AG09319 (cell line): ENCODE measurements around the gene MAP7D3.

Experiments used
- DNase-seq: peaks from one replicate; pipeline ENCODE4 v3.0.0-alpha.2; 2010; ENCODE audit warnings: low read depth; ENCODE audit errors: extremely low read depth
- CTCF ChIP-seq: IDR thresholded peaks from 2 replicates; pipeline ENCODE4 v1.5.1; 2011; ENCODE audit warnings: low read depth, mild to moderate bottlenecking, inconsistent platforms, low read length, moderate library complexity

The MAP7D3 gene

DNA sequence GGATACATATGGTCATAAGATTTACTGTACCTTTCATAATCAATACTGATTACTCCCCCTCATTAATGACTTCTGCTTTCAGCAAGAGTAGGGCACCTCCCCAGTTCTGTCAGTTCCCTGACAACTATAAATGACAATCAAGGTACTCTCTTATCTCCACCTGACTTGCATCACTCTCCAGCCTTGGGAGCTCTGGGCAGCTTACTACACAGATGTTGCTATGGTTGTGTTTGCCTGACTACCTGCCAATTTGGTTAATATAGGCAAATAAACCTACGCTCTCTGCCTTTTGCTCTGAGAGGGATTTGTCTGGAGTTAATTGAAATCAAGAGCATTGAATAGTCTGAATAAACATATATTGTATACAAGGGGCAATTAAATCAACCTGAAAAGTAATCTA, 22.8 kb upstream of the MAP7D3 start:
- no peak for TF ChIP-seq CTCF

DNA sequence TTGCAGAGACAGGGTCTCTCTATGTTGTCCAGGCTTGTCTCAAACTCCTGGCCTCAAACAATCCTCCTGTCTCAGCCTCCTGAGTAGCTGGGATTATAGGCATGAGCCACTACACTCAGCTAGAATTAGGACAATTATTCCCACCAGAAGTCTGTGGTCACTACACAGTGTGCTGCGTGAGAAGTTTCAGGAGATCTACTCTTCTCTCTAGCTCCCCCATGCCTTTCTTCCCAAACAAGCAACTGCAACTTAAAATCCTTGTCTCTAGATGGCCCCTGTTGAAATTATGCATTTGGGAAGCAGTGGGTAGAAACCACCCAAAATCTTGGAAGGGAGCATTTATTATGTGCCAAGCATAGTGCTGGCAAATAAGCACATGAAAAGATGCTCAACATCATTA, 21.1 kb upstream of the MAP7D3 start:
- no peak for DNase-seq
- no peak; the same call in 1 of the 2 replicates for TF ChIP-seq CTCF

More for the DNA sequence above, 22.8 kb upstream of the MAP7D3 start:
- no peak for DNase-seq

GRCh38 chrX:136271300-136271699, 20.1 kb upstream of the MAP7D3 start:
- no peak for TF ChIP-seq CTCF

DNA sequence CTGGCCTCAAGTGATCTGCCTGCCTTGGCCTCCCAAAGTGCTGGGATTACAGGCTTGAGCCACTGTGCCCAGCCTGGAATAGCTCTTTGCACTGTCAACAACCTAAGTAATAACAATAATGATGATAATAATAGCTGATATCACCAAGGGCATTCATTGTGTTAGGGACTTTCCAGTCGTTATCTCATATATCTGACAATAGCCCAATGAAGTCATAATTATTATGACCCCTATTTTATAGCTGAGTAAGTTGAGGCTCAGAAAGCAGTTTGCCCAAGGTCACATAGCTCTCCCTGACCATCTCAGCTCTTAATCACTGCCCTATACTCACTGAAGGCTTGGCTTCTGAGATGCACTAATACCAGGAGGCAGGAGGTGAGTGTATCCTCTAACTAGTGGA, 18.7 kb upstream of the MAP7D3 start:
- DNase-seq, result no peak
- no peak for TF ChIP-seq CTCF

More at GRCh38 chrX:136271300-136271699, 20.1 kb upstream of the MAP7D3 start:
- no peak for DNase-seq

GRCh38 chrX:136268051-136269048, 17.1 kb upstream of the MAP7D3 start:
- TF ChIP-seq CTCF, result peak; percentile 88
- DNase-seq, result peak; percentile 30

DNA sequence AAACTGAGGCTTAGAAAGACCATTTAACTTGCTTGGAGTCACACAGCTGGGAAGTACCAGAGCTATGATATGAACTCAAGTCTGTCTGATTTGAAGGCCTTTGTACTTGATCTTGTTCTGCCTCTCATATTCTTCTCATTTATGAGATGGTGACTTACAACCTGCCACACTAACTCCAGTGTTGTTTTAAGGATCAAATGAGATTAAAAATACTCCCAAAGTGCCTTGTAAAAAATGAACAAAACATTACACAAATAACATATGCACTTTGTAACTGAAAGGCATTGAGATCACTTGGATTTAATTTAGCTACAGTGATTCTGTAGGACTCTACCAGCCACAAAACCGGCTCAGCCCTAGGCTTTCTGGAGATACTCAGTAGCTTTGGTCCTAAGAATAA, 15.6 kb upstream of the MAP7D3 start:
- no peak for TF ChIP-seq CTCF
- no peak for DNase-seq

DNA sequence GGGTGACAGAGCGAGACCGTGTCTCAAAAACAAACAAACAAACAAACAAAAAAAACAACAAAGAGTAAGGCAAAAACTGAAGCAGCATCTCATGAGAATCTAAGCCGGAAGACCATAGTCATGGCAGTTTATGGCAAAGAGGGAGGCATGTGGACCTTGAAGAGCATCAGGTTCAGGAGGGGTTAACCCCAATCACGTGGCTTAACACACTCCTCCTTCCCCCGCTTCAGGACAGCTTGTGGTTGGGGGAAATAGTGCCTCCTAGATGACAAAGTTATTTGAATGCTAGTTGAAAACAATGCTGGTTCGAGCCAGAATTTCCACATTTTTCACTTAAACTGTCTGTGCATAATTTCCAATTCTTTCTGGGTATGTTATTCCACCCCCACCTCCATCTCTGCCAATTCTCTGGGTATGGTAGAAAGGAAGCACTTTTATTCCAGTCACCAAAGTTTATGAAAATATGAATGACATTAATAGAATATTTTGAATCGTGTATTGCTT, 11.7 kb upstream of the MAP7D3 start:
- no peak for TF ChIP-seq CTCF
- no peak for DNase-seq
